HepG2 (cell line): ENCODE measurements around the gene TULP3. TPM values are rescaled to one million over a fixed set of nuclear protein-coding genes. Genes with fewer than 3 reads are reported as not detected.

ENCODE experiments used
- ATAC-seq: fragments of 200-7000 bp; cut with Tn5 transposase; 3 replicates; pipeline ENCODE4 v1.9.1; 2020; ENCODE audit warnings: mild to moderate bottlenecking, moderate library complexity
- BruUV-seq: library from RNA; stranded (reverse); fragments of 400-500 nt; replicated peaks from 2 replicates; lab custom pipeline; 2021; lab: Mats Ljungman, UMichigan
- CTCF ChIA-PET: fragments of 300-600 bp; formaldehyde crosslinking; extraction: SDS; loops from one replicate; lab custom pipeline; 2021; ENCODE audit warnings: low total read pairs, inconsistent platforms, low intra/inter-chr PET ratio; lab: Yijun Ruan, JAX
- POLR2A ChIA-PET: fragments of 350-600 bp; sonication (Branson Sonifier 250); formaldehyde crosslinking; loops from one replicate; lab custom pipeline; 2020; ENCODE audit warnings: antibody characterized with exemption, inconsistent platforms; lab: Yijun Ruan, JAX
- DNase-seq: peaks from one replicate; pipeline ENCODE4 v3.0.0-alpha.2; 2015; ENCODE audit warnings: low spot score
- FAIRE-seq: peaks from 3 replicates; lab custom pipeline; 2011; peaks lifted over from hg19 to GRCh38; lab: Jason Lieb, UNC
- H2AFZ ChIP-seq: one replicate; pipeline ENCODE4 v1.6.1; 2011; ENCODE audit warnings: low read length, inconsistent platforms
- H3K27ac ChIP-seq: fragments of 300-600 bp; 3 replicates; pipeline ENCODE4 v1.8.0; 2011; ENCODE audit warnings: mixed run types, mild to moderate bottlenecking, mixed read lengths, low read length, inconsistent platforms; ENCODE audit not compliant: insufficient read depth; ENCODE audit errors: extremely low read length
- H3K27me3 ChIP-seq, 2 experiments: fragments of 200-600 bp in 1 of 2; 2 replicates in 1 of 2; 3 replicates in 1 of 2; pipeline versions ENCODE4 v1.6.0 to v1.8.0; 2011; ENCODE audit warnings: low read length in 2 of 2, mild to moderate bottlenecking in 2 of 2, moderate library complexity in 2 of 2, inconsistent platforms in 1 of 2; ENCODE audit not compliant: insufficient read depth in 2 of 2, control insufficient read depth in 1 of 2
- H3K36me3 ChIP-seq, 2 experiments: fragments of 200-600 bp in 1 of 2; replicated peaks in 1 of 2; 2 replicates in 1 of 2; 3 replicates in 1 of 2; pipeline versions ENCODE4 v1.5.1 to v1.8.0; 2011; ENCODE audit warnings: low read length in 2 of 2, inconsistent platforms in 1 of 2; ENCODE audit not compliant: insufficient read depth in 2 of 2, control insufficient read depth in 1 of 2
- H3K4me1 ChIP-seq: 2 replicates; pipeline ENCODE4 v1.5.1; 2012; ENCODE audit warnings: low read length, inconsistent platforms; ENCODE audit not compliant: insufficient read depth
- H3K4me2 ChIP-seq: 2 replicates; pipeline ENCODE4 v1.6.0; 2011; ENCODE audit warnings: low read depth, low read length, inconsistent platforms
- H3K4me3 ChIP-seq, 3 experiments: fragments of 200-600 bp in 1 of 3; sonication (generic), shearing (Covaris generic) in 1 of 3; replicated peaks in 1 of 3; 2 replicates each; pipeline ENCODE4 v1.5.1; 2011 to 2016; ENCODE audit warnings: low read length in 3 of 3, inconsistent platforms in 2 of 3, low read depth in 2 of 3, mild to moderate bottlenecking in 2 of 3, control low read depth in 1 of 3, mixed read lengths in 1 of 3; ENCODE audit not compliant: insufficient read depth in 1 of 3
- H3K79me2 ChIP-seq: one replicate; pipeline ENCODE4 v1.6.1; 2011; ENCODE audit warnings: low read length, inconsistent platforms; ENCODE audit not compliant: insufficient read depth
- H3K9ac ChIP-seq: 2 replicates; pipeline ENCODE4 v1.6.0; 2011; ENCODE audit warnings: mild to moderate bottlenecking, low read depth, low read length, inconsistent platforms; ENCODE audit not compliant: insufficient read depth
- H3K9me3 ChIP-seq: 2 replicates; pipeline ENCODE4 v1.5.1; 2012; ENCODE audit warnings: mild to moderate bottlenecking, low read length
- H4K20me1 ChIP-seq: 2 replicates; pipeline ENCODE4 v1.6.0; 2011; ENCODE audit warnings: inconsistent platforms, mild to moderate bottlenecking, low read length, moderate library complexity; ENCODE audit not compliant: insufficient read depth
- CEBPZ ChIP-seq: IDR thresholded peaks from 2 replicates; pipeline ENCODE4 v1.6.1; 2012; ENCODE audit warnings: low read length, improper control_type of control experiment
- CSRNP2 ChIP-seq: sonication (generic); formaldehyde crosslinking; conservative IDR thresholded peaks from 2 replicates; pipeline ENCODE4 v1.8.0; 2022; ENCODE audit warnings: low read depth, missing genetic modification reagents
- KDM6A ChIP-seq: IDR thresholded peaks from 2 replicates; pipeline ENCODE4 v1.6.1; 2016; ENCODE audit warnings: low read depth
- KLF15 ChIP-seq: sonication (generic); formaldehyde crosslinking; IDR thresholded peaks from 2 replicates; pipeline ENCODE4 v1.8.1; 2023; ENCODE audit warnings: borderline replicate concordance, mild to moderate bottlenecking, inconsistent platforms, missing genetic modification reagents, mixed read lengths
- KLF16 ChIP-seq, 2 experiments: sonication (generic) in 1 of 2; formaldehyde crosslinking in 1 of 2; IDR thresholded peaks; 2 replicates each; pipeline versions ENCODE4 v1.6.1 to v1.8.0; 2016 to 2023; ENCODE audit warnings: missing genetic modification reagents in 2 of 2, missing compliant biosample characterization in 1 of 2
- TFAP4 ChIP-seq: sonication (generic); IDR thresholded peaks from 2 replicates; pipeline ENCODE4 v1.6.1; 2016; ENCODE audit warnings: low read depth, borderline replicate concordance
- ZNF446 ChIP-seq: sonication (generic); formaldehyde crosslinking; IDR thresholded peaks from 2 replicates; pipeline ENCODE4 v1.5.0; 2020; ENCODE audit warnings: mild to moderate bottlenecking, missing genetic modification reagents
- WGBS: methylation state at CpG from one replicate; pipeline ENCODE4 v1.1.6; 2017; ENCODE audit warnings: low lambda C conversion rate; 5-methylcytosine and 5-hydroxymethylcytosine counted together
- in situ Hi-C: cut with HindIII; loops from 2 replicates; pipeline ENCODE4 v1.10.0; 2017; ENCODE audit warnings: low pct_unique_long_range_greater_than_20kb; ENCODE audit not compliant: extremely low pct_ligation_motif_present
- intact Hi-C: fragments of 100-400 bp; cut with micrococcal nuclease; formaldehyde crosslinking; loops from one replicate; pipeline ENCODE4 v1.10.0; 2022; ENCODE audit not compliant: unreplicated experiment
- polyA plus RNA-seq, 8 experiments: library from polyadenylated mRNA; depleted of rRNA in 3 of 8; stranded (reverse) in 7 of 8; unstranded in 1 of 8; fragments of >200 nt; fragmentation: Illumina TruSeq in 4 of 8; extraction: Trizol in 4 of 8; gene quantifications; 2 replicates each; pipeline versions ENCODE4 v1.2.1 to v1.2.3, GENCODE V29; 2011 to 2016; ENCODE audit warnings: low read depth in 4 of 8, missing spikeins in 1 of 8, mixed read lengths in 1 of 8; ENCODE audit not compliant: insufficient read depth in 1 of 8
- total RNA-seq, 5 experiments: library from RNA; depleted of rRNA; stranded (reverse); fragments of >200 nt; fragmentation: Illumina TruSeq; extraction: Trizol; gene quantifications; 2 replicates each; pipeline ENCODE4 v1.2.3, GENCODE V29; 2016; ENCODE audit warnings: low read depth in 1 of 5

The TULP3 gene
- total and polyA plus RNA-seq, 2 of the 13 experiments (the other 11 are each of a cell fraction or from before 2014, with no cell fraction given), result 11.2 to 13.2 TPM

- TF ChIP-seq CEBPZ (no peak), KDM6A (CRISPR knock-in tag) (no peak)
These were observed 87.1 kb downstream of the TULP3 start (continued) for GRCh38 chr12:2977776-2978175.

- H3K27ac ChIP-seq, result no peak overlapping the region
- TF ChIP-seq ZNF446 (CRISPR knock-in tag) (no peak), KLF16 (CRISPR knock-in tag; IDR thresholded peaks at IDR 0.05) (no peak), CSRNP2 (CRISPR knock-in tag) (no peak), TFAP4 (no peak), KLF15 (CRISPR knock-in tag) (no peak)
- no peak for DNase-seq
- WGBS, result 91% methylated on average over 4 of the region's 4 CpGs
- no TSS peak for BruUV-seq
- FAIRE-seq, result no peak
- POLR2A ChIA-PET, result no interaction called here
- ATAC-seq, result no peak
- H3K4me1 ChIP-seq, result no peaks in the 10 kb centered on the region
- H3K27me3 ChIP-seq, result no peaks in the 10 kb centered on the region
- intact Hi-C loops, result no loop called here
- H3K4me2 ChIP-seq, result no peak overlapping the region
- no peaks in the 10 kb centered on the region for H3K9me3 ChIP-seq
- H3K9ac ChIP-seq, result no peak overlapping the region
- no peak overlapping the region for H2AFZ ChIP-seq
- CTCF ChIA-PET, result no interaction called here
- in situ Hi-C loops, result no loop called here
- H3K79me2 ChIP-seq, result peaks cover 58% of the 10 kb centered on the region
- H4K20me1 ChIP-seq, result 0 out of 2 replicates have a peak, but pooled peaks cover 14% of the 10 kb centered on the region
- peaks cover 24 to 66% of the 10 kb centered on the region in 2 experiments; a peak in 4 of 5 replicates for H3K36me3 ChIP-seq
- no peak overlapping the region for H3K4me3 ChIP-seq
These were observed 89.1 kb downstream of the TULP3 start for GRCh38 chr12:2979806-2980205.
